SK-N-SH (cell line): ENCODE results near the gene ITSN1. TPM values are rescaled to one million over a fixed set of nuclear protein-coding genes. Genes with fewer than 3 reads are reported as not detected.

Experiments
- CTCF ChIA-PET: fragments of 300-600, 350-600 bp; formaldehyde crosslinking; extraction: SDS; loops from one replicate; lab custom pipeline; 2021; lab: Yijun Ruan, JAX
- POLR2A ChIA-PET: fragments of 350-600 bp; sonication (Branson Sonifier 250); formaldehyde crosslinking; extraction: SDS; loops from one replicate; lab custom pipeline; 2020; ENCODE audit warnings: antibody characterized with exemption, inconsistent platforms; lab: Yijun Ruan, JAX
- DNase-seq: peaks from one replicate; pipeline ENCODE4 v3.0.0; 2012
- H2AFZ ChIP-seq: fragments of 200-600 bp; sonication (generic); 2 replicates; pipeline ENCODE4 v1.8.1; 2016; ENCODE audit warnings: antibody characterized with exemption, mild to moderate bottlenecking, low read depth
- H3F3A ChIP-seq: fragments of 200-600 bp; sonication (generic); replicated peaks from 2 replicates; pipeline ENCODE3; 2016; ENCODE audit warnings: antibody characterized with exemption, mild to moderate bottlenecking; ENCODE audit not compliant: insufficient read depth
- H3K27ac ChIP-seq, 2 experiments: fragments of 200-500 bp in 1 of 2; fragments of 200-600 bp in 1 of 2; sonication (Bioruptor generic) in 1 of 2; sonication (generic), shearing (Covaris generic) in 1 of 2; 2 replicates each; pipeline versions ENCODE4 v1.5.1 to v1.6.1; 2014 to 2016; ENCODE audit warnings: low read depth in 2 of 2, inconsistent platforms in 1 of 2, low read length in 1 of 2, mild to moderate bottlenecking in 1 of 2, mixed read lengths in 1 of 2
- H3K27me3 ChIP-seq: fragments of 200-600 bp; sonication (generic), shearing (Covaris generic); 2 replicates; pipeline ENCODE4 v1.6.1; 2016; ENCODE audit warnings: mixed run types; ENCODE audit not compliant: insufficient read depth
- H3K36me3 ChIP-seq, 2 experiments: fragments of 200-500 bp in 1 of 2; fragments of 200-600 bp in 1 of 2; sonication (Bioruptor generic) in 1 of 2; sonication (generic) in 1 of 2; replicated peaks in 1 of 2; 2 replicates each; pipeline versions ENCODE3 to v1.5.1; 2014 to 2016; ENCODE audit warnings: low read length in 1 of 2, mild to moderate bottlenecking in 1 of 2; ENCODE audit not compliant: insufficient read depth in 2 of 2, control insufficient read depth in 1 of 2
- H3K4me1 ChIP-seq, 2 experiments: fragments of 200-500 bp in 1 of 2; fragments of 200-600 bp in 1 of 2; sonication (Bioruptor generic) in 1 of 2; sonication (generic), shearing (Covaris generic) in 1 of 2; 2 replicates each; pipeline versions ENCODE4 v1.5.1 to v1.6.1; 2014 to 2016; ENCODE audit warnings: low read depth in 1 of 2, low read length in 1 of 2, mixed run types in 1 of 2; ENCODE audit not compliant: insufficient read depth in 2 of 2, control insufficient read depth in 1 of 2
- H3K4me2 ChIP-seq: fragments of 200-600 bp; sonication (generic), shearing (Covaris generic); 2 replicates; pipeline ENCODE4 v1.6.1; 2017; ENCODE audit warnings: mixed run types
- H3K4me3 ChIP-seq, 2 experiments: fragments of 200-500 bp in 1 of 2; fragments of 200-600 bp in 1 of 2; sonication (Bioruptor generic) in 1 of 2; sonication (generic), shearing (Covaris generic) in 1 of 2; 2 replicates each; pipeline versions ENCODE4 v1.5.1 to v1.8.1; 2014 to 2016; ENCODE audit warnings: low read depth in 2 of 2, inconsistent platforms in 1 of 2, low read length in 1 of 2, mild to moderate bottlenecking in 1 of 2, mixed read lengths in 1 of 2, moderate library complexity in 1 of 2
- H3K79me2 ChIP-seq: fragments of 200-600 bp; sonication (generic); 2 replicates; pipeline ENCODE4 v1.8.1; 2017; ENCODE audit warnings: mild to moderate bottlenecking; ENCODE audit not compliant: insufficient read depth
- H3K9ac ChIP-seq: fragments of 200-600 bp; sonication (generic); 2 replicates; pipeline ENCODE4 v1.6.1; 2017; ENCODE audit warnings: mixed run types
- H3K9me2 ChIP-seq: fragments of 200-600 bp; sonication (generic); 2 replicates; pipeline ENCODE4 v1.6.1; 2017; ENCODE audit warnings: mixed run types
- H3K9me3 ChIP-seq: fragments of 200-600 bp; sonication (generic); 2 replicates; pipeline ENCODE4 v1.6.1; 2017; ENCODE audit warnings: mixed run types, mild to moderate bottlenecking, moderate library complexity
- H4K20me1 ChIP-seq: fragments of 200-600 bp; sonication (generic); 2 replicates; pipeline ENCODE4 v1.6.1; 2017; ENCODE audit warnings: mild to moderate bottlenecking, mixed run types; ENCODE audit not compliant: insufficient read depth
- CTCF ChIP-seq: fragments of 200-600 bp; sonication (generic); IDR thresholded peaks from 2 replicates; pipeline ENCODE4 v1.6.1; 2017; ENCODE audit warnings: antibody characterized with exemption, mild to moderate bottlenecking, moderate library complexity
- FOXJ3 ChIP-seq: sonication (generic); formaldehyde crosslinking; IDR thresholded peaks from 2 replicates; pipeline ENCODE4 v1.5.1; 2020; ENCODE audit warnings: mild to moderate bottlenecking, missing genetic modification reagents
- GATA2 ChIP-seq: sonication (generic); formaldehyde crosslinking; IDR thresholded peaks from 2 replicates; pipeline ENCODE4 v1.5.0; 2020; ENCODE audit warnings: mild to moderate bottlenecking, missing genetic modification reagents
- JUND ChIP-seq: IDR thresholded peaks from 2 replicates; pipeline ENCODE4 v1.4.0; 2012
- MAX ChIP-seq: IDR thresholded peaks from 2 replicates; pipeline ENCODE4 v1.4.0; 2012; ENCODE audit warnings: low read depth
- MEF2A ChIP-seq: IDR thresholded peaks from 2 replicates; pipeline ENCODE4 v1.4.0; 2012; ENCODE audit warnings: low read depth, borderline replicate concordance
- MXI1 ChIP-seq: IDR thresholded peaks from 2 replicates; pipeline ENCODE4 v1.6.1; 2012; ENCODE audit warnings: mild to moderate bottlenecking, low read depth, low read length, improper control_type of control experiment
- NRF1 ChIP-seq: IDR thresholded peaks from 2 replicates; pipeline ENCODE4 v1.6.1; 2012; ENCODE audit warnings: low read depth, mild to moderate bottlenecking, low read length
- RAD21 ChIP-seq: IDR thresholded peaks from 2 replicates; pipeline ENCODE4 v1.6.1; 2012; ENCODE audit warnings: mild to moderate bottlenecking, low read length
- RFX5 ChIP-seq: IDR thresholded peaks from 2 replicates; pipeline ENCODE4 v1.6.1; 2012; ENCODE audit warnings: mild to moderate bottlenecking, improper control_type of control experiment, low read length
- ZBTB33 ChIP-seq: IDR thresholded peaks from 2 replicates; pipeline ENCODE4 v1.4.0; 2012; ENCODE audit warnings: low read depth, borderline replicate concordance
- WGBS: methylation state at CpG from one replicate; pipeline ENCODE4 v1.1.6; 2017; ENCODE audit warnings: low lambda C conversion rate; 5-methylcytosine and 5-hydroxymethylcytosine counted together
- polyA plus RNA-seq, 3 experiments: library from polyadenylated mRNA; depleted of rRNA; stranded (reverse); fragments of >200 nt; gene quantifications; 2 replicates each; pipeline ENCODE4 v1.2.3, GENCODE V29; 2012
- TF ChIP-seq, protein P1 (sequence below): IDR thresholded peaks from 2 replicates; pipeline ENCODE4; 2012

Gene ITSN1
- polyA plus RNA-seq, 1 of the 3 experiments (the other 2 are of a cell fraction) = 27.8 TPM

- TF ChIP-seq FOXJ3 (no peak), JUND (no peak), MXI1 (no peak), RAD21 (no peak), ZBTB33 (no peak)
Measured at GRCh38 chr21:33802481-33802880, 160.2 kb downstream of the ITSN1 start (continued).

- WGBS = 94% methylated on average over 2 of the region's 2 CpGs
- no peaks in the 10 kb centered on the region for H3K9me2 ChIP-seq
- peaks cover under 1 to 7% of the 10 kb centered on the region in 2 experiments for H3K36me3 ChIP-seq
- no peaks in the 10 kb centered on the region; a peak in 1 of 4 replicates for H3K4me1 ChIP-seq
- DNase-seq = no peak
- no peak overlapping the region for H3K9ac ChIP-seq
- TF ChIP-seq, protein P1, sequence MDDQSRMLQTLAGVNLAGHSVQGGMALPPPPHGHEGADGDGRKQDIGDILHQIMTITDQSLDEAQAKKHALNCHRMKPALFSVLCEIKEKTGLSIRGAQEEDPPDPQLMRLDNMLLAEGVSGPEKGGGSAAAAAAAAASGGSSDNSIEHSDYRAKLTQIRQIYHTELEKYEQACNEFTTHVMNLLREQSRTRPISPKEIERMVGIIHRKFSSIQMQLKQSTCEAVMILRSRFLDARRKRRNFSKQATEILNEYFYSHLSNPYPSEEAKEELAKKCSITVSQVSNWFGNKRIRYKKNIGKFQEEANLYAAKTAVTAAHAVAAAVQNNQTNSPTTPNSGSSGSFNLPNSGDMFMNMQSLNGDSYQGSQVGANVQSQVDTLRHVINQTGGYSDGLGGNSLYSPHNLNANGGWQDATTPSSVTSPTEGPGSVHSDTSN = no peak
- TF ChIP-seq MEF2A (no peak), MXI1 (no peak), MAX (no peak), NRF1 (no peak), GATA2 (no peak), CTCF (no peak), RFX5 (no peak)
- no peaks in the 10 kb centered on the region for H3F3A ChIP-seq
- no peaks in the 10 kb centered on the region for H4K20me1 ChIP-seq
- no peak overlapping the region for H3K4me3 ChIP-seq
- H3K27me3 ChIP-seq = no peaks in the 10 kb centered on the region
- H3K9me3 ChIP-seq = no peaks in the 10 kb centered on the region
- no peak overlapping the region for H2AFZ ChIP-seq
- no peaks in the 10 kb centered on the region for H3K79me2 ChIP-seq
- H3K4me2 ChIP-seq = no peak overlapping the region
- ChIA-PET POLR2A (no interaction called here), CTCF (no interaction called here)
- H3K27ac ChIP-seq = no peak overlapping the region
Measured at GRCh38 chr21:33808715-33809367, 166.5 kb downstream of the ITSN1 start.
